SU-DHL-6 (cell line): ENCODE results near the gene ZNF143.

Experiments used
- CTCF ChIP-seq: fragments of 200-600 bp; sonication (generic); IDR thresholded peaks from one replicate; pipeline ENCODE4 v1.5.1; 2017; ENCODE audit warnings: antibody characterized with exemption, mild to moderate bottlenecking, low read length, moderate library complexity; ENCODE audit not compliant: insufficient read depth, poor library complexity, severe bottlenecking
- EZH2phosphoT487 ChIP-seq: fragments of 200-600 bp; sonication (generic), shearing (Covaris generic); conservative IDR thresholded peaks from 2 replicates; pipeline ENCODE4 v1.6.1; 2018; ENCODE audit warnings: mild to moderate bottlenecking, antibody characterized with exemption, low read length, moderate library complexity, mixed read lengths

DNA sequence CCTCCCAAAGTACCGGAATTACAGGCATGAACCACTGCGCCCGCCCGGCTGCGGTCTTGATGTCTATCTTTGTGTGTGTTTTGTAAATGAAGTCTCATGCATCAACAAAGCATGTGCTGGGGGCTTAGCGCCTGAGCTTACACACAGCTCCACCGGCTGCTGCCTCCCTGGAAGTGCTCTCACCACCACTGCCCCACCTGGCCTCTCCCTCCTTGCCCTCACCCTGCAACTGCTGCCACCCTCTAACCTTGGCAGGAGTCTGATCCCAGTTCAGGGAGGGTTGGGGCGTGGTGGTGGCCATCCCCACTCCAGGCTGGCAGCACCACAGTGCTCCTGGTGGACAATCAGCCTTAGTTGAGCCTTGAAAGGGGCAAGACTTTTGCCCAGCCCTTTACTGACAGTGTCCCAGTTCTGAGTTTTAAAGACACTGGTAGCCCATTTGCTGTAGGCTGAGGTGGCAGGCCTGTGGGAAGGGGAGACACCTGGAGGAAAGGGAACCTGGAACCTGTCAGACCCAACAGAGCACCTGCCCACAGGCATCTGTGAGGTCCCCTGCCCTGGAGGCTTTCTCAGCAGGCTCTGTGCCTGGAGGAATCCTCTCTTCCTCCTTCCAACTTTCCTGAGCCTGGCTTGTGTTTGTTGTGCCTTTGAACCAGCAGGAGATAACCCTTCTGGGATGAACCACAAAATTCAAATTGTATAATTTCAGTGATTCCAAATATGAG is 70.3 kb downstream of the ZNF143 start:
- no peak for TF ChIP-seq CTCF
- no peak for TF ChIP-seq EZH2phosphoT487
